DOHH2 (cell line): Measurements from ENCODE around the gene PIGL.

Experiments used
- CTCF ChIP-seq: fragments of 200-600 bp; sonication (generic); IDR thresholded peaks from one replicate; pipeline ENCODE4 v1.5.1; 2014; ENCODE audit warnings: antibody characterized with exemption, mild to moderate bottlenecking, low read depth, low read length; ENCODE audit not compliant: poor library complexity, severe bottlenecking
- EZH2phosphoT487 ChIP-seq: fragments of 200-600 bp; sonication (generic); IDR thresholded peaks from 2 replicates; pipeline ENCODE4 v1.6.1; 2017; ENCODE audit warnings: borderline replicate concordance, mild to moderate bottlenecking, antibody characterized with exemption, low read length, moderate library complexity, mixed read lengths

DNA sequence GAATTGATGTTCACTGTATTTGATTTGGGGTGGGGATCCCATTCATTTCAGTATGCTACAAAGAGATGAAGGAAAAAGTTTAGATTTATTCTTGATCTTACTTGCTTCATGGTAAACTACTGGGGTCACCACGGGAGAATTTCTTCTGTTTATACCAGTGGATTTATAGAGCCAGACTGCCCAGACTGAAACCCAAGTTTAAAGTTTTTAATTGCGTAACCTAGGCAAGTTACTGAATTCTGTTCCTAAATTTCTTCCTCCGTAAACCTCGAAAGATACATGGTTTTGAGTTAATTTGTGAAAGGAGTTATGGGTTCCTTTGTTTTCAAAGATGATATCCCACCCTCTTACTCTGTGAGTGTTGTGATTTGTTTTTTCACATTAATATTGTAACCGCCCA, 26.4 kb downstream of the PIGL start:
- no peak for TF ChIP-seq CTCF
- no peak for TF ChIP-seq EZH2phosphoT487
